B cell (primary cell): ENCODE measurements around the gene CACNA1H. TPM values are rescaled to one million over a fixed set of nuclear protein-coding genes. Genes with fewer than 3 reads are reported as not detected.
"Not testable (repeated sequence)": the region's sequence is repeated elsewhere in the genome, so short reads cannot be mapped to it uniquely, and the experiment has no call there.

ENCODE experiments used
- ATAC-seq: fragments of 200-7000 bp; cut with Tn5 transposase; one replicate; pipeline ENCODE4 v1.10.0; 2021; ENCODE audit warnings: low read depth, mild to moderate bottlenecking, moderate number of reproducible peaks, moderate library complexity
- CTCF ChIA-PET: fragments of 350-600 bp; sonication (Branson Sonifier 250); formaldehyde crosslinking; loops from one replicate; lab custom pipeline; 2021; ENCODE audit warnings: antibody characterized with exemption, inconsistent platforms; lab: Charles Lee
- POLR2A ChIA-PET: fragments of 350-600 bp; sonication (Branson Sonifier 250); formaldehyde crosslinking; loops from one replicate; lab custom pipeline; 2021; ENCODE audit warnings: antibody characterized with exemption; lab: Charles Lee
- DNase-seq: peaks from one replicate; pipeline ENCODE4 v3.0.0; 2013
- H2AFZ ChIP-seq: 2 replicates; pipeline ENCODE4 v1.6.1; 2012; ENCODE audit warnings: mild to moderate bottlenecking, low read depth, low read length; ENCODE audit not compliant: insufficient read depth, poor library complexity, severe bottlenecking
- H3K27ac ChIP-seq, 2 donors: 1 replicate in 1 of 2; 2 replicates in 1 of 2; pipeline ENCODE4 v1.5.1; 2012 to 2013; ENCODE audit warnings: low read length in 2 of 2, mild to moderate bottlenecking in 2 of 2, moderate library complexity in 1 of 2
- H3K27me3 ChIP-seq, 4 experiments: fragments of 200-600 bp in 1 of 4; sonication (generic) in 1 of 4; replicated peaks in 1 of 4; 1 replicate in 2 of 4; 2 replicates in 2 of 4; pipeline versions ENCODE4 v1.6.1 to v1.7.0; 2013 to 2016; ENCODE audit warnings: low read length in 3 of 4, mild to moderate bottlenecking in 2 of 4, mixed read lengths in 1 of 4, moderate library complexity in 1 of 4; ENCODE audit not compliant: insufficient read depth in 4 of 4, control insufficient read depth in 3 of 4; ENCODE audit errors: control extremely low read depth in 1 of 4
- H3K36me3 ChIP-seq, 2 experiments: replicated peaks in 1 of 2; 1 replicate in 1 of 2; 2 replicates in 1 of 2; pipeline versions ENCODE4 v1.6.1 to v1.7.1; 2013; ENCODE audit warnings: low read length in 1 of 2; ENCODE audit not compliant: insufficient read depth in 2 of 2, control insufficient read depth in 1 of 2; ENCODE audit errors: control extremely low read depth in 1 of 2, extremely low read depth in 1 of 2
- H3K4me1 ChIP-seq, 2 donors: fragments of 200-600 bp in 1 of 2; sonication (generic) in 1 of 2; 1 replicate in 1 of 2; 2 replicates in 1 of 2; pipeline versions ENCODE4 v1.5.1 to v1.6.1; 2013 to 2017; ENCODE audit warnings: low read length in 2 of 2; ENCODE audit not compliant: control insufficient read depth in 2 of 2, insufficient read depth in 2 of 2
- H3K4me2 ChIP-seq: replicated peaks from 2 replicates; pipeline ENCODE3; 2012; ENCODE audit warnings: mild to moderate bottlenecking, low read depth, low read length; ENCODE audit not compliant: poor library complexity, severe bottlenecking
- H3K4me3 ChIP-seq, 5 experiments: fragments of 200-600 bp in 1 of 5; sonication (generic) in 1 of 5; 1 replicate in 3 of 5; 2 replicates in 2 of 5; pipeline versions ENCODE4 v1.5.1 to v1.7.0; 2011 to 2016; ENCODE audit warnings: low read length in 4 of 5, mild to moderate bottlenecking in 4 of 5, low read depth in 2 of 5, control low read depth in 1 of 5, moderate library complexity in 1 of 5; ENCODE audit not compliant: insufficient read depth in 1 of 5; ENCODE audit errors: control extremely low read depth in 1 of 5, extremely low read depth in 1 of 5
- H3K79me2 ChIP-seq: fragments of 200-600 bp; sonication (generic); one replicate; pipeline ENCODE4 v1.6.0; 2016; ENCODE audit warnings: low read length; ENCODE audit not compliant: control insufficient read depth, insufficient read depth
- H3K9ac ChIP-seq: fragments of 200-600 bp; sonication (generic); 2 replicates; pipeline ENCODE4 v1.6.1; 2017; ENCODE audit warnings: mild to moderate bottlenecking, low read length, moderate library complexity
- H3K9me3 ChIP-seq, 3 donors: one replicate each; pipeline versions ENCODE4 v1.6.1 to v1.7.1; 2013; ENCODE audit warnings: low read length in 2 of 3; ENCODE audit not compliant: control insufficient read depth in 2 of 3, insufficient read depth in 1 of 3; ENCODE audit errors: control extremely low read depth in 1 of 3
- H4K20me1 ChIP-seq: 2 replicates; pipeline ENCODE4 v1.6.0; 2012; ENCODE audit warnings: mild to moderate bottlenecking, low read length; ENCODE audit not compliant: insufficient read depth, control insufficient read depth, poor library complexity, severe bottlenecking
- H3K27ac Mint-ChIP-seq: one replicate; pipeline ENCODE4 v1.8.0; 2021; ENCODE audit warnings: mixed read lengths
- H3K27me3 Mint-ChIP-seq: one replicate; pipeline ENCODE4 v1.8.0; 2021; ENCODE audit warnings: mixed read lengths
- H3K4me1 Mint-ChIP-seq: one replicate; pipeline ENCODE4 v1.8.0; 2021; ENCODE audit warnings: mixed read lengths
- H3K4me3 Mint-ChIP-seq: one replicate; pipeline ENCODE4 v1.8.0; 2021; ENCODE audit warnings: mixed read lengths
- H3K9me3 Mint-ChIP-seq: one replicate; pipeline ENCODE4 v1.8.0; 2022; ENCODE audit warnings: mixed read lengths; ENCODE audit not compliant: insufficient read depth
- WGBS: methylation state at CpG from one replicate; pipeline ENCODE4 v1.1.5; 2013; ENCODE audit warnings: missing lambda C conversion rate; ENCODE audit not compliant: insufficient coverage; 5-methylcytosine and 5-hydroxymethylcytosine counted together
- intact Hi-C: fragments of 100-400 bp; cut with micrococcal nuclease; formaldehyde crosslinking; loops from one replicate; pipeline ENCODE4 v1.10.0; 2022
- polyA plus RNA-seq: library from polyadenylated mRNA; depleted of rRNA; stranded (reverse); fragments of >200 nt; gene quantifications from 2 replicates; pipeline ENCODE4 v1.2.3, GENCODE V29; 2012
- total RNA-seq, 2 donors: library from RNA; stranded (reverse); fragments of 120-200 nt in 1 of 2; gene quantifications; 1 replicate in 1 of 2; 2 replicates in 1 of 2; pipeline versions ENCODE4 v1.2.3 to v1.2.4, GENCODE V29; 2013 to 2022

CACNA1H gene
- total and polyA plus RNA-seq, 2 donors (not counting 1 experiment from before 2014, with no cell fraction given), result 0.05 to 0.10 TPM

GRCh38 chr16:1226692-1227091 is 73.8 kb downstream of the CACNA1H start:
- H3K9ac ChIP-seq, H3K4me3 ChIP-seq, H3K27ac ChIP-seq, CTCF ChIA-PET, H3K27me3 Mint-ChIP-seq, H3K4me2 ChIP-seq, POLR2A ChIA-PET, H2AFZ ChIP-seq, ATAC-seq, intact Hi-C loops, H3K36me3 ChIP-seq, H3K79me2 ChIP-seq, H3K4me1 ChIP-seq, H3K9me3 ChIP-seq, H3K4me1 Mint-ChIP-seq, H3K9me3 Mint-ChIP-seq, H3K27ac Mint-ChIP-seq, H3K4me3 Mint-ChIP-seq, H4K20me1 ChIP-seq, H3K27me3 ChIP-seq, DNase-seq: not testable (repeated sequence)
- WGBS, result 70% methylated on average over 12 of the region's 14 CpGs

- CTCF ChIA-PET, DNase-seq: not testable (repeated sequence)
Measured at GRCh38 chr16:1228227-1228626, 75.3 kb downstream of the CACNA1H start.

GRCh38 chr16:1229476-1229875 is 76.6 kb downstream of the CACNA1H start:
- CTCF ChIA-PET, POLR2A ChIA-PET, H3K4me1 Mint-ChIP-seq, H4K20me1 ChIP-seq, H3K27ac ChIP-seq, H3K9me3 ChIP-seq, H3K79me2 ChIP-seq, H3K9ac ChIP-seq, H3K27me3 Mint-ChIP-seq, H3K27me3 ChIP-seq, H3K9me3 Mint-ChIP-seq, ATAC-seq, H3K4me2 ChIP-seq, H3K36me3 ChIP-seq, DNase-seq, H3K27ac Mint-ChIP-seq, H3K4me1 ChIP-seq, H3K4me3 ChIP-seq, H3K4me3 Mint-ChIP-seq, H2AFZ ChIP-seq, intact Hi-C loops: not testable (repeated sequence)
- WGBS, result no CpG with 5 or more reads among the region's 13 CpGs

More at GRCh38 chr16:1228227-1228626, 75.3 kb downstream of the CACNA1H start:
- H3K27me3 ChIP-seq, H3K9me3 ChIP-seq, H4K20me1 ChIP-seq, H3K36me3 ChIP-seq, H3K4me3 Mint-ChIP-seq, H2AFZ ChIP-seq, H3K27ac Mint-ChIP-seq, H3K4me2 ChIP-seq, ATAC-seq, H3K9me3 Mint-ChIP-seq, intact Hi-C loops, H3K79me2 ChIP-seq, H3K4me3 ChIP-seq, H3K4me1 ChIP-seq, H3K27me3 Mint-ChIP-seq, H3K9ac ChIP-seq, H3K27ac ChIP-seq, POLR2A ChIA-PET, H3K4me1 Mint-ChIP-seq: not testable (repeated sequence)
- 73% methylated on average over 4 of the region's 7 CpGs for WGBS

- POLR2A ChIA-PET, ATAC-seq, intact Hi-C loops, H3K9ac ChIP-seq, H3K4me2 ChIP-seq, H3K79me2 ChIP-seq, H3K9me3 Mint-ChIP-seq, DNase-seq, H2AFZ ChIP-seq, H3K27me3 ChIP-seq, H3K4me1 ChIP-seq, H3K27me3 Mint-ChIP-seq, CTCF ChIA-PET, H3K4me1 Mint-ChIP-seq, H3K27ac ChIP-seq, H3K36me3 ChIP-seq, H3K27ac Mint-ChIP-seq, H4K20me1 ChIP-seq, H3K4me3 ChIP-seq, H3K9me3 ChIP-seq, H3K4me3 Mint-ChIP-seq: not testable (repeated sequence)
- WGBS, result no CpG with 5 or more reads among the region's 11 CpGs
Measured at GRCh38 chr16:1230084-1230470, 77.2 kb downstream of the CACNA1H start, which contains the start of gene TPSB2. TSS of gene TPSB2 (minus strand) at chr16:1230184. CDS start at chr16:1229951, 233 bp downstream.
